GM12865 (cell line): Measurements from ENCODE around the gene APOL2.

Source experiments
- DNase-seq: peaks from one replicate; pipeline ENCODE4 v3.0.0; 2010; ENCODE audit warnings: low read depth
- H3K4me3 ChIP-seq: 2 replicates; pipeline ENCODE4 v1.5.1; 2011; ENCODE audit warnings: mild to moderate bottlenecking, low read depth, low read length, control low read depth
- CTCF ChIP-seq: IDR thresholded peaks from 2 replicates; pipeline ENCODE4 v1.5.1; 2011; ENCODE audit warnings: low read length, control low read depth, low read depth, inconsistent platforms; ENCODE audit not compliant: insufficient read depth; ENCODE audit errors: missing control alignments

The APOL2 gene

GRCh38 chr22:36197065-36197440 is 42.3 kb downstream of the APOL2 start:
- H3K4me3 ChIP-seq: no peak overlapping the region
- DNase-seq: peak; percentile 49
- no peak for TF ChIP-seq CTCF

- TF ChIP-seq CTCF: no peak
- no peak for DNase-seq
- H3K4me3 ChIP-seq: no peak overlapping the region
Measured at GRCh38 chr22:36196254-36197064, 42.9 kb downstream of the APOL2 start.

GRCh38 chr22:36194971-36195370 is 44.4 kb downstream of the APOL2 start:
- peak; percentile 74 for TF ChIP-seq CTCF
- DNase-seq: peak; percentile 56
- H3K4me3 ChIP-seq: no peak overlapping the region

- no peak overlapping the region for H3K4me3 ChIP-seq
- no peak for TF ChIP-seq CTCF
- no peak for DNase-seq
Measured at GRCh38 chr22:36194385-36194784, 44.9 kb downstream of the APOL2 start.

GRCh38 chr22:36193577-36193976 is 45.8 kb downstream of the APOL2 start:
- DNase-seq: no peak
- TF ChIP-seq CTCF: no peak
- H3K4me3 ChIP-seq: no peak overlapping the region

- no peak overlapping the region for H3K4me3 ChIP-seq
- TF ChIP-seq CTCF: no peak
- no peak for DNase-seq
Measured at GRCh38 chr22:36193171-36193570, 46.2 kb downstream of the APOL2 start.

- DNase-seq: no peak
- TF ChIP-seq CTCF: no peak
- H3K4me3 ChIP-seq: no peak overlapping the region
Measured at GRCh38 chr22:36192542-36192941, 46.8 kb downstream of the APOL2 start.
